Osteoblast (primary cell): ENCODE measurements around the gene CARMIL3. TPM values are rescaled to one million over a fixed set of nuclear protein-coding genes. Genes with fewer than 3 reads are reported as not detected.

Experiments used
- DNase-seq: peaks from one replicate; pipeline ENCODE4 v3.0.0; 2011; ENCODE audit warnings: low spot score, mixed read lengths; ENCODE audit not compliant: insufficient read length; ENCODE audit errors: missing footprints
- H2AFZ ChIP-seq: 2 replicates; pipeline ENCODE4 v1.6.0; 2011; ENCODE audit warnings: mild to moderate bottlenecking, low read length
- H3K27ac ChIP-seq: 2 replicates; pipeline ENCODE4 v1.5.1; 2011; ENCODE audit warnings: mild to moderate bottlenecking, low read depth, low read length, moderate library complexity
- H3K27me3 ChIP-seq: 2 replicates; pipeline ENCODE4 v1.6.0; 2012; ENCODE audit warnings: mild to moderate bottlenecking, control low read depth, inconsistent platforms, low read length, moderate library complexity; ENCODE audit not compliant: insufficient read depth
- H3K36me3 ChIP-seq: 2 replicates; pipeline ENCODE4 v1.5.1; 2011; ENCODE audit warnings: mild to moderate bottlenecking, low read length, control low read depth, moderate library complexity; ENCODE audit not compliant: insufficient read depth
- H3K4me1 ChIP-seq: 2 replicates; pipeline ENCODE4 v1.5.1; 2011; ENCODE audit warnings: mild to moderate bottlenecking, low read length, control low read depth, moderate library complexity; ENCODE audit not compliant: insufficient read depth
- H3K4me2 ChIP-seq: 2 replicates; pipeline ENCODE4 v1.6.0; 2011; ENCODE audit warnings: mild to moderate bottlenecking, low read length; ENCODE audit not compliant: insufficient read depth
- H3K4me3 ChIP-seq: fragments of 200-600 bp; sonication (generic); 3 replicates; pipeline ENCODE4 v1.5.1; 2012; ENCODE audit warnings: mild to moderate bottlenecking, low read length, inconsistent platforms; ENCODE audit not compliant: insufficient read depth
- H3K79me2 ChIP-seq: 2 replicates; pipeline ENCODE4 v1.6.0; 2012; ENCODE audit warnings: mild to moderate bottlenecking, low read length, control low read depth, inconsistent platforms; ENCODE audit not compliant: insufficient read depth
- H3K9me3 ChIP-seq: 2 replicates; pipeline ENCODE4 v1.5.1; 2011; ENCODE audit warnings: low read depth, low read length, control low read depth
- H4K20me1 ChIP-seq: 2 replicates; pipeline ENCODE4 v1.6.0; 2012; ENCODE audit warnings: mild to moderate bottlenecking, low read length, control low read depth; ENCODE audit not compliant: insufficient read depth
- CTCF ChIP-seq: IDR thresholded peaks from 2 replicates; pipeline ENCODE4 v1.5.1; 2011; ENCODE audit warnings: mild to moderate bottlenecking, low read depth, low read length, moderate library complexity; ENCODE audit errors: extremely low read depth
- total RNA-seq: library from RNA; depleted of rRNA; stranded (reverse); fragments of >200 nt; gene quantifications from 2 replicates; pipeline ENCODE4 v1.2.3, GENCODE V29; 2012

The CARMIL3 gene
- total RNA-seq, 1 donor, result not detected

- peaks cover 5% of the 10 kb centered on the region for H3K4me1 ChIP-seq
These were observed 33.4 kb downstream of the CARMIL3 start for GRCh38 chr14:24085215-24085614.

DNA sequence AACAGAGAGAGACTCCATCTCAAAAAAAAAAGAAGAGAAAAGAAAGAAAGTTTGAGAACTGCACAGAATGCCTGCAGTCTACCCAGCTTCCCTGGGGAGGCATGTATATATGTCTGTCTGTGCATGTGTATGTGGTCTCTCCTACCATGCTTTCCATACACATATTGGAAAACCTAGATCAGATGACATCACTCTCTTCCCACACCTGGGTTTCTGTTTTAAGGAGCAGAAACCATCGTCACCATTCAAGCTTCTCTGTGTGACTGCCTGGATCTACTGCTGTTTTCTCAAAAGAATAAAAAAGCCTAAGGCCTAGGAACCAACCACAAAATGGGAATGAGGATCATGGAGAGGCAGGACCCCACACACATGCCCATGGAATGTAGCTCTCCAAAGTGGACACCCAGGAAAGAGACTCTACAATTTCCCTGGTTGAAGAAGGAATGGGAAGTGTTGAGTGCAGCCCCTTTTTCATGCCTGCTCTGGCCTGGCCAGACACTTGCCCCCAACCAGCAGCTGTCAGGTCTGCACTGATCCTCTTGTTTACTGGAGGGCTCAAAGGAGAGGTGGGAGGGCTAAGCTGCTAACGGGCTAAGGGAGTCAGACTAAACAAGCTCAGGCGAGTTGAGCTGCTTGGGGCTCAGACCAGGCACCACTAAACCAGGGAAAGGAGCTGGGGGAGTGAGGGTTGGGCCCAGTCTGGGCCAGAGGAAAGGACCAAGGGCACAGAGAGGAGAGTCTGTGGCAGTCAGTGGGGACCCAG lies 34.6 kb downstream of the CARMIL3 start:
- DNase-seq, result no peak
- Histone ChIP-seq H4K20me1 (no peaks in the 10 kb centered on the region), H3K4me1 (no peaks in the 10 kb centered on the region), H3K79me2 (no peaks in the 10 kb centered on the region), H2AFZ (no peak overlapping the region), H3K4me2 (no peak overlapping the region), H3K9me3 (no peaks in the 10 kb centered on the region), H3K4me3 (no peak overlapping the region), H3K27me3 (peaks cover 19% of the 10 kb centered on the region), H3K27ac (no peak overlapping the region), H3K36me3 (no peaks in the 10 kb centered on the region)
- TF ChIP-seq CTCF, result no peak

More at GRCh38 chr14:24085215-24085614, 33.4 kb downstream of the CARMIL3 start:
- peak; percentile 71 for DNase-seq
- Histone ChIP-seq H3K27ac (no peak overlapping the region), H3K36me3 (no peaks in the 10 kb centered on the region), H2AFZ (no peak overlapping the region), H4K20me1 (no peaks in the 10 kb centered on the region), H3K79me2 (no peaks in the 10 kb centered on the region), H3K9me3 (no peaks in the 10 kb centered on the region), H3K27me3 (peaks cover 28% of the 10 kb centered on the region), H3K4me2 (no peak overlapping the region), H3K4me3 (no peak overlapping the region)
- TF ChIP-seq CTCF, result no peak

GRCh38 chr14:24087004-24087403 lies 35.2 kb downstream of the CARMIL3 start:
- no peak for TF ChIP-seq CTCF

DNA sequence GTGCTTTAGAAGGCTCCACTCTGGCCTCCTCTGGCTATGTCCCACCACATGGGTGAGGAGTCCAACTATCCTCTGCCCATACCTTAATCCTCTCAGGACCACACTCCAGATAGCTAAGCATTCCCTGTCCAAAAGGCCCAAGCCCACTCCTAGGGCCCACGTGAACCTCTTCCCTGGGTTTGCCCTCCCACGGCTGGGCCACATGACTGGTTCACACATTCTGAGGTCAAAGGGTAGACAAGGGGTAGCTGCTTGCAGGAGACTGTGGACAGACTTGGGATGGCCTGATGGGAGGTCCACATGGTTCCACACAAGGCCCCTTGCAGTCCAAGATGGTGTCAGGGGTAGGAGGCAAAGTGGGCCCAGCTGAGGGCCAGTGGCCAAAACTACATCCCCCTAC lies 36.3 kb downstream of the CARMIL3 start:
- Histone ChIP-seq H3K4me1 (no peaks in the 10 kb centered on the region), H3K36me3 (no peaks in the 10 kb centered on the region), H3K79me2 (no peaks in the 10 kb centered on the region), H3K4me3 (no peak overlapping the region), H4K20me1 (no peaks in the 10 kb centered on the region), H3K27me3 (peaks cover 3% of the 10 kb centered on the region), H3K9me3 (no peaks in the 10 kb centered on the region), H2AFZ (no peak overlapping the region), H3K4me2 (no peak overlapping the region), H3K27ac (no peak overlapping the region)
- peak; percentile 56 for DNase-seq
- no peak for TF ChIP-seq CTCF

More at GRCh38 chr14:24087004-24087403, 35.2 kb downstream of the CARMIL3 start:
- no peak overlapping the region for H3K27ac ChIP-seq
- peak; percentile 44 for DNase-seq
- H3K27me3 ChIP-seq, result peaks cover 12% of the 10 kb centered on the region
- H3K9me3 ChIP-seq, result no peaks in the 10 kb centered on the region
- no peaks in the 10 kb centered on the region for H4K20me1 ChIP-seq
- no peak overlapping the region for H3K4me2 ChIP-seq
- H2AFZ ChIP-seq, result no peak overlapping the region
- no peaks in the 10 kb centered on the region for H3K36me3 ChIP-seq
- H3K4me1 ChIP-seq, result no peaks in the 10 kb centered on the region
- H3K4me3 ChIP-seq, result no peak overlapping the region
- no peaks in the 10 kb centered on the region for H3K79me2 ChIP-seq
